ENCODE data around the gene SRP68. TPM values are rescaled to one million over a fixed set of nuclear protein-coding genes. Genes with fewer than 3 reads are reported as not detected.

Gene SRP68
- total and polyA plus RNA-seq, 2 of the 8 experiments (the other 6 are each of a cell fraction or from before 2014, with no cell fraction given), result 57.7 to 83.5 TPM

GRCh38 chr17:76022973-76023899 is 49.1 kb downstream of the SRP68 start:
- FAIRE-seq (no peak), DNase-seq (ENCODE audit: low read depth in 1 of 2, low spot score in 2 of 2) (no peak)
- no peak overlapping the region for H3K18ac ChIP-seq (ENCODE audit: extremely low read depth, low read length)
- no peak overlapping the region; the same call in 1 of the 2 replicates for H4K8ac ChIP-seq (ENCODE audit: extremely low read depth, insufficient read depth, low read length)
- H4K20me1 ChIP-seq (replicated peaks in 1 of 2; ENCODE audit: control insufficient read depth in 1 of 2, insufficient read depth in 2 of 2, low read length in 2 of 2), result no peaks in the 10 kb centered on the region
- 95% methylated on average over 26 of the region's 28 CpGs; no CpG with 5 or more reads in 1 of the 2 experiments for WGBS, 2 experiments (ENCODE audit: extremely low coverage in 1 of 2, insufficient coverage in 1 of 2, insufficient read length in 1 of 2, insufficient replicate concordance in 2 of 2, low coverage in 1 of 2, low lambda C conversion rate in 2 of 2, missing lambda C conversion rate in 1 of 2)
- no peak overlapping the region for H4K5ac ChIP-seq (ENCODE audit: insufficient read length, low read depth, low read length)
- H3K27me3 ChIP-seq (replicated peaks in 1 of 4; ENCODE audit: control insufficient read depth in 3 of 4, extremely low read depth in 1 of 4, insufficient read depth in 3 of 4, low read length in 3 of 4), result no peaks in the 10 kb centered on the region
- H2AFZ ChIP-seq (ENCODE audit: low read length), result no peak overlapping the region
- H2BK12ac ChIP-seq (ENCODE audit: low read depth, low read length), result no peak overlapping the region
- H3K27ac ChIP-seq (ENCODE audit: low read depth, low read length), result no peak overlapping the region
- no peak overlapping the region for H2BK120ac ChIP-seq (replicated peaks; ENCODE audit: low read depth, low read length)
- no peaks in the 10 kb centered on the region for H3K9me3 ChIP-seq (ENCODE audit: insufficient read depth in 2 of 2, low read depth in 1 of 2, low read length in 1 of 2)
- H3K14ac ChIP-seq (ENCODE audit: insufficient read length), result no peak overlapping the region
- no peak overlapping the region for H2BK20ac ChIP-seq (ENCODE audit: low read length)
- 0 out of 2 replicates have a peak overlapping the region, but pooled peaks have one; percentile 46 for H2BK15ac ChIP-seq (ENCODE audit: low read length)
- no peak overlapping the region for H2BK5ac ChIP-seq (ENCODE audit: low read depth, low read length)
- no peak overlapping the region for H3K9ac ChIP-seq (replicated peaks in 1 of 4; ENCODE audit: extremely low read depth in 1 of 4, low read depth in 3 of 4, low read length in 3 of 4)
- no peak overlapping the region for H3K4me2 ChIP-seq (ENCODE audit: insufficient read depth in 1 of 2, low read depth in 2 of 2, low read length in 2 of 2)
- H3K56ac ChIP-seq (replicated peaks; ENCODE audit: insufficient read length, low read depth, low read length), result no peak overlapping the region
- H2AK5ac ChIP-seq (ENCODE audit: low read depth, low read length), result no peak overlapping the region
- H3K79me2 ChIP-seq (ENCODE audit: control insufficient read depth in 1 of 2, insufficient read depth in 2 of 2, low read length in 2 of 2), result no peaks in the 10 kb centered on the region
- H3K23me2 ChIP-seq (ENCODE audit: low read depth, low read length), result no peaks in the 10 kb centered on the region
- CTCF ChIA-PET (ENCODE audit: partially characterized antibody), result interaction anchor here (0.9 to 32.0 kb wide), 4 partner anchors 9 to 112 kb away, joined by 3 to 885 read pairs (median 6); partner anchors contain the start of genes MRPL38 and TRIM65
- H3K36me3 ChIP-seq (ENCODE audit: control insufficient read depth in 2 of 4, insufficient read depth in 4 of 4, low read length in 3 of 4), result no peaks in the 10 kb centered on the region
- no peak overlapping the region for H4K91ac ChIP-seq (replicated peaks; ENCODE audit: insufficient read length, low read length)
- POLR2A ChIA-PET (ENCODE audit: partially characterized antibody), result interaction anchor here (1.6 to 1.8 kb wide), 2 partner anchors 9 to 15 kb away, joined by 4 to 5 read pairs; no protein-coding TSS in a partner anchor
- H3K4me1 ChIP-seq (replicated peaks in 1 of 4; ENCODE audit: control insufficient read depth in 3 of 4, insufficient read depth in 4 of 4, low read length in 3 of 4), result peaks cover 0 to 3% (median 1%) of the 10 kb centered on the region in 4 experiments; a peak in 3 of 7 replicates
- no peak overlapping the region for H3K23ac ChIP-seq (ENCODE audit: insufficient read length)
- no peaks in the 10 kb centered on the region for H3K79me1 ChIP-seq (ENCODE audit: low read depth, low read length)
- no peak overlapping the region for H3K4ac ChIP-seq (replicated peaks; ENCODE audit: insufficient read length, low read depth, low read length)
- no peak overlapping the region for H3K4me3 ChIP-seq (ENCODE audit: extremely low read depth in 1 of 4, insufficient read depth in 2 of 4, low read depth in 3 of 4, low read length in 4 of 4)
- TF ChIP-seq RNF2 (IDR thresholded peaks at IDR 0.05; ENCODE audit: borderline replicate concordance, low read depth, low read length, missing control alignments, poor library complexity, severe bottlenecking), result no peak
- TF ChIP-seq POLR2A (IDR thresholded peaks at IDR 0.05; ENCODE audit: control extremely low read depth in 1 of 2, low read depth in 2 of 2, low read length in 2 of 2), result no peak
- no peak for TF ChIP-seq ATF2 (IDR thresholded peaks at IDR 0.05; ENCODE audit: low read length)
- no peak for TF ChIP-seq MAFK (IDR thresholded peaks at IDR 0.05; ENCODE audit: low read depth, low read length)
- TF ChIP-seq NANOG (IDR thresholded peaks at IDR 0.05; ENCODE audit: insufficient read depth, low read depth, low read length, poor library complexity, severe bottlenecking), result no peak
- TF ChIP-seq JUN (IDR thresholded peaks at IDR 0.05; ENCODE audit: low read depth, low read length), result no peak
- TF ChIP-seq ATF3 (IDR thresholded peaks at IDR 0.05; ENCODE audit: insufficient read depth, low read depth, low read length), result no peak

All from H1 (cell line).